ENCODE results near the gene SRXN1.

GRCh38 chr20:626579-626978, 26.4 kb downstream of the SRXN1 start:
- no peak for TF ChIP-seq CTCF (IDR thresholded peaks at IDR 0.05)
- no peak for TF ChIP-seq POLR2A (IDR thresholded peaks at IDR 0.05)
